GM19193 (cell line): ENCODE results near the gene ETS1.
A peak's percentile ranks its signal among the peaks of the same experiment; 100 is the strongest.

Experiments
- POLR2A ChIP-seq: IDR thresholded peaks from 4 replicates; pipeline ENCODE4 v1.6.1; 2011; ENCODE audit not compliant: insufficient read depth, insufficient read length; ENCODE audit errors: extremely low read depth

ETS1 gene

DNA sequence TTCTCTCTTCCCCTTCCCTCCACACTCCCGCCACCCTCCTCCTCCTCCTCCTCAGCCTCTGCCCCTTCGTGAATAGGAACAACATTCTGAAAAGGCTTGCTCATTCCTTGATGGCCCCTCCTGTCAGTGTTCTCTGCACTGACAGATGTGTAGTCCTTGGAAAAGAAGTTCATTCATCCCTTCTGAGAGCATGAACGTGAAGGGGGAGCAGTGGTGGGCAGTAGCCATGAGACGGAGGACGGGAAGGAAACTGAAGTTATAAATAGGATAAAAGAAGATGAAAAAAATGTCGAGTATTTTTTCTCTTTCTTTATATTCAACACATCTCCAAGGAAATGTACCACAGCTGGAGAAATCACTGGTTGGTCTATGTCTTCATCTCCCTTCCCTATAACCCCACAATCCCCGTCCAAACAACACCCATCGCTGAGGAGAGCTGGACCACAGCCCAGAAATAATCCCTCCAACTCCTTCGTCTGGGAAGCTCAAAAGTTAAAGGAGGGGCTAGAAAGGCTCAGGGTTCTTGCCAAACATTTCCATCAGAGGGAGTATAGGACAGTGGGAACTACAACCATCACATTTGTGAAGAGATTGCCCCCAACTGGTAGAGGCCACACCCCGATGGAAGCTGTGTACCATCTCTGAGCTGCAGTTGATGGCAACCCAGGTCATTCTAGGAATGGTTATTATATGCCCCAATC lies 33.5 kb downstream of the ETS1 start:
- TF ChIP-seq POLR2A: no peak

DNA sequence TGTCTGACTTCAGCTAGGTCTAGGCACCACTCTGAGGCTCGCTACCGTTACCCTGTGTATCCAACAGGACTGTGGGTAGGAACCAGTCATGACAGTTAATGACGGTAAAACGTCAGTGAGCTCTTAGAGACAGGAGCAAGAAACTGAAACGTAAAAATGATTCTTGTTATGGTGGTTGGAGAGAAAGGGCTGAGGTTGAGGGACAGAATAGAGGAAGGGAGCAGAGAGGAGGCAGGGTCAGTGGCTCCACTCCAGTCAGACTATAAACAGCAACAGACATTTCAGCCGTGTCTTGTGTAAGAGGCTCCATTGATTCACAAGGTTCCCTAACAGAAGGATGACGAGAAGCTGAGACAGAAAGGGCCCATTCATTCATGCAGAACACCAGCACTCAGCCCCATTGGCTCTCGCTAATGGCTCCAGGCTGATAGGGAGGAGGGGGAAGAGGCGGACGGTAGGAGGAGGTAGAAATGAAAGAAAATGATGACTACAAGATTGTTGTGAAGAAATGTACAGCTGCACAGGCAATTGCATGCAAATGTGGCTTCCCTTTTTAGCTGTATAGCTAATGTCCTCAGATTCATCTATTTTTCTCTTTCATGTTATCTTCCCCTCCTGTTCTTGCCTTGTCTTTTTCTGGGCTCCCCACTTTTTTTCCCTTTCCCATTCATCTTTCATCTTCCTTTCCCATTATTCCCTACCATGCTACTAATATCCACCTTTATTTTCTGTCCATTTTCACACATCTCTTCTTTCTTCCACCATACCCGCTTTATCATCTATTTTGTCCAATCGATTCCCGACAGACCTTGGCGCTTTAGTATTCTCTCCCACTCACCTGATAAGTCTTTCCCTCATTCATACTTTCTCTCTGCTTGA lies 34.3 kb downstream of the ETS1 start:
- TF ChIP-seq POLR2A: peak; percentile 55

GRCh38 chr11:128551611-128552335 lies 35.6 kb downstream of the ETS1 start:
- TF ChIP-seq POLR2A: no peak

GRCh38 chr11:128551058-128551457 lies 36.3 kb downstream of the ETS1 start:
- TF ChIP-seq POLR2A: no peak

DNA sequence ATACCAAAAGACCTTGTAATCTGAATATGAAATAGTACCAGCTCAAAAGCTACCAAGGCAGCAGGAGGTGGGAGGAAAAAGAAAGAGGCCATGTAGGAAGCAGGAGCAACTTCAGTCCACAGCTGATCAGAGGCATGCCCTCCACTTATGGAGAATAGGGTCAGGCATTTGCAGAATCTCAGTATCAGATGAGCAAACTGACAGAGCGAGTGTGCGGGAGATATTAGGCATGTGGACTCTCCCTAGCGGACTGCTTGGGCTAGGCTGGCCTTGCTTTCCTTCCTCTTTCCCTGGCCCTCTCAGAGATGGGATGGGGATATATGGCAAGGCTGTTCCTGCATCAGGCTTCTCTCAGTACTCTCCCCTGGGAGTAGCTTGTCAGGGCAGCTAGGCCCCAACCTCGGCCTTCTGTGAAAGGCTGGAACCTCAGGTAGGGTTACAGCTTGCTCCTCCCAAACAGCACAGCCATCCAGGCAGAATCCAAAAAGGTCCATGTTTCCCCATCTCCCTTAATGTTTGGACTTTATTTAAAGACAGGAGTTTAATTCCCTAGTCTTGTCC lies 37.0 kb downstream of the ETS1 start:
- TF ChIP-seq POLR2A: no peak

- no peak for TF ChIP-seq POLR2A
Measured at GRCh38 chr11:128549256-128549944, 38.0 kb downstream of the ETS1 start.

GRCh38 chr11:128548649-128549255 lies 38.6 kb downstream of the ETS1 start:
- peak; percentile 23 for TF ChIP-seq POLR2A

GRCh38 chr11:128547946-128548648 lies 39.3 kb downstream of the ETS1 start:
- no peak for TF ChIP-seq POLR2A

DNA sequence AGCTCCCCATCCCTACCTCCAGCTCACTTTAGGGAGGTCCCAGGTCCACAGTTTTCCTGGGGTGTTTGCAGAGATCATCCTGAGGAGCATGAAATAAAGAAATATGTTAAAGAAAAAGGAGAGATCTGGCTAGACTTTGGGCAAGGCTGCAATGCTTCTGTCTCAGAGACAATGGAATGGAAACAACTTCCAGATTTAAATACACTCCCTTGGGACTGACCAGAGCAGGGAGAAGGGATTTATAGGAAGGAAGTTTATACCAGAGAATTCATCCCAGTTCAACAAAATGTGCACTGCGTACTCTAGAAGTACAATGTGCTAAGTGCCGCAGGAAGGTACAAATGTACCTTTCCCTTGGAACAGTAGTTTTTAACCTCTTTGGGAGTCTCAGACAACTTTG lies 40.4 kb downstream of the ETS1 start:
- no peak for TF ChIP-seq POLR2A

DNA sequence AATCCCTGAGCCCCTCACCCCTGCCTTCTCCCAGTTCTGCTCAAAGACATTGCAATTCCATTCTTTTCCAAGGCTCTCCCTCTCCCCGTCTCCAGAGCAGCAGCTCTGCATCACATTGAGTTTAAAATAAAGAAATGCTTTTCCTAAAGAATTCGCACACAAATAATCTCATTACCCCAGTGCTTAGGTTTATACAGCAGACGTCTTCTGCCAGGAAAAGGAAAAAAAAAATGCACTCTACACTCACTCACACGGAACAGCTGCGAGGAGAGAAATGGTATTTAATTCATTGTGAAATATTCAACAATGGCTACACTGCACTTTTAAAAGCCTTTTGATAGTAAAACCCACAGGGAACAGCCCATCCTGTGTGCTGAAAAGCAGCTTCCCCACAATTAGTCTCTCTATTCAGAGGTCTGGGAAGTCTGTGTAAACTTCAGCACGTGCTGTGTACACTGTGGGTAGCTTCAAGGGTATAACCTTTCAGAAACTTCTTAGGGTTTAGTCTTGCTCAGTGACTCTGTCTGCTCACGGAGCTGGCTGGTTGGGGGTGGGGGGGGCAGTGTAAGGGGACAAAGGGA lies 42.8 kb downstream of the ETS1 start:
- no peak for TF ChIP-seq POLR2A

DNA sequence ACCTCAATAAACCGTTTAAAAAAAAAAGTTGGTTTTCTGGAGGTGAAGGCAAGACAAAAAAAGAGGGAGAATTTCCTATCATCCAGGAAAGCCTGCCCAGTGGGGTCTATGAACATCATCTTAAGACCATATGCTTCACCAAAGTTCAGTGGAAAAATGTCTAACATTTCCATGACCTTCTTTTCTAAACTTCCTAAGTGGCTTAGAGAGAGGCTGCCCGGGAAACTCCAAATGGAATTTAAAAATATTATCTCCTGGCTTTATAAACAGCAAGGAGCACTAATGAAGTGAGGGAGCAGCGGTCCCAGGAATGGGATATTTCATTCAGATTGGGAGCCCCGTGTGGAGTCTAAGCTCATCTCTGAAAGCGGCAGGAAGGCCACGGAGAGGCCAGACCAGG lies 46.9 kb downstream of the ETS1 start:
- no peak for TF ChIP-seq POLR2A

DNA sequence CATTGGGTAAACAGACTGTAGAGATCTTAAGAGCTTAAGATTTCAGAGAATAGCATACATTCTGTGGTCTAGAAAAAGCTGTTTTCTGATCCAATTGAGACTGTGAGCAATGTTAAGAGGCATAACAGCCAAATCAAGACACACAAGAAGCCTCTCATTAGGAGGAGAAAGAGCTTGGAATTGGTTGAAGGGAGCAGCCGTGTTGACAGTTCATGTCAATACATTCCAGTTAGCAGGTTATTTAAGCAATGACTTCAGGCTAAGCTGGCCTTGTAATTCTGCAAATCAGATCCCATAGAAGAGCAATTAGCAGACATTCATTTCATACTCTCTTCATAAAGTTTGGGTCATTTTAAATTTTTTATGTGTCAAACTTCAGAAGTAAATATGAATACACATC lies 50.9 kb downstream of the ETS1 start:
- TF ChIP-seq POLR2A: no peak
